ENCODE measurements around the gene MAPK13.

The MAPK13 gene

GRCh38 chr6:36099869-36100483 is 30.3 kb upstream of the MAPK13 start:
- H3K4me3 ChIP-seq (ENCODE audit: low read length), result no peak overlapping the region

GRCh38 chr6:36101691-36102090 is 28.6 kb upstream of the MAPK13 start:
- Histone ChIP-seq H3K36me3 (ENCODE audit: insufficient read depth, low read depth, low read length) (peaks cover 26% of the 10 kb centered on the region), H3K9ac (ENCODE audit: low read depth, low read length) (no peak overlapping the region)

More at GRCh38 chr6:36099869-36100483, 30.3 kb upstream of the MAPK13 start:
- H3K9me3 ChIP-seq (ENCODE audit: insufficient read depth, low read depth, low read length), result no peaks in the 10 kb centered on the region
- H3K4me1 ChIP-seq (ENCODE audit: insufficient read depth, low read length), result peaks cover 1% of the 10 kb centered on the region; the same call in 1 of the 2 replicates
- no peak overlapping the region for H3K27ac ChIP-seq (ENCODE audit: low read length)
- H3K36me3 ChIP-seq (ENCODE audit: insufficient read depth, low read depth, low read length), result peaks cover 33% of the 10 kb centered on the region
- no peak overlapping the region for H3K9ac ChIP-seq (ENCODE audit: low read depth, low read length)
- H3K27me3 ChIP-seq (ENCODE audit: insufficient read depth, low read length), result no peaks in the 10 kb centered on the region

GRCh38 chr6:36102853-36103252 is 27.5 kb upstream of the MAPK13 start:
- H3K4me1 ChIP-seq (ENCODE audit: insufficient read depth, low read length), result no peaks in the 10 kb centered on the region
- H3K9me3 ChIP-seq (ENCODE audit: insufficient read depth, low read depth, low read length), result no peaks in the 10 kb centered on the region
- H3K4me3 ChIP-seq (ENCODE audit: low read length), result no peak overlapping the region
- no peak overlapping the region for H3K9ac ChIP-seq (ENCODE audit: low read depth, low read length)
- H3K36me3 ChIP-seq (ENCODE audit: insufficient read depth, low read depth, low read length), result peaks cover 24% of the 10 kb centered on the region
- no peaks in the 10 kb centered on the region for H3K27me3 ChIP-seq (ENCODE audit: insufficient read depth, low read length)
- no peak overlapping the region for H3K27ac ChIP-seq (ENCODE audit: low read length)

More at GRCh38 chr6:36101691-36102090, 28.6 kb upstream of the MAPK13 start:
- Histone ChIP-seq H3K27ac (ENCODE audit: low read length) (no peak overlapping the region), H3K4me1 (ENCODE audit: insufficient read depth, low read length) (no peaks in the 10 kb centered on the region), H3K9me3 (ENCODE audit: insufficient read depth, low read depth, low read length) (no peaks in the 10 kb centered on the region), H3K27me3 (ENCODE audit: insufficient read depth, low read length) (no peaks in the 10 kb centered on the region), H3K4me3 (ENCODE audit: low read length) (no peak overlapping the region)

- no peaks in the 10 kb centered on the region for H3K4me1 ChIP-seq (ENCODE audit: insufficient read depth, low read length)
- H3K4me3 ChIP-seq (ENCODE audit: low read length), result no peak overlapping the region
- H3K36me3 ChIP-seq (ENCODE audit: insufficient read depth, low read depth, low read length), result peaks cover 39% of the 10 kb centered on the region
- no peak overlapping the region for H3K9ac ChIP-seq (ENCODE audit: low read depth, low read length)
- H3K9me3 ChIP-seq (ENCODE audit: insufficient read depth, low read depth, low read length), result no peaks in the 10 kb centered on the region
- no peak overlapping the region for H3K27ac ChIP-seq (ENCODE audit: low read length)
- H3K27me3 ChIP-seq (ENCODE audit: insufficient read depth, low read length), result no peaks in the 10 kb centered on the region
Measured at GRCh38 chr6:36104836-36105235, 25.5 kb upstream of the MAPK13 start.

GRCh38 chr6:36109092-36109491 is 21.2 kb upstream of the MAPK13 start:
- Histone ChIP-seq H3K9me3 (ENCODE audit: insufficient read depth, low read depth, low read length) (no peaks in the 10 kb centered on the region), H3K4me1 (ENCODE audit: insufficient read depth, low read length) (no peaks in the 10 kb centered on the region), H3K9ac (ENCODE audit: low read depth, low read length) (no peak overlapping the region), H3K27ac (ENCODE audit: low read length) (no peak overlapping the region), H3K4me3 (ENCODE audit: low read length) (no peak overlapping the region), H3K36me3 (ENCODE audit: insufficient read depth, low read depth, low read length) (peaks cover 29% of the 10 kb centered on the region), H3K27me3 (ENCODE audit: insufficient read depth, low read length) (no peaks in the 10 kb centered on the region)

- Histone ChIP-seq H3K36me3 (ENCODE audit: insufficient read depth, low read depth, low read length) (peaks cover 29% of the 10 kb centered on the region), H3K9ac (ENCODE audit: low read depth, low read length) (no peak overlapping the region), H3K4me3 (ENCODE audit: low read length) (no peak overlapping the region), H3K27ac (ENCODE audit: low read length) (no peak overlapping the region), H3K27me3 (ENCODE audit: insufficient read depth, low read length) (no peaks in the 10 kb centered on the region), H3K4me1 (ENCODE audit: insufficient read depth, low read length) (no peaks in the 10 kb centered on the region), H3K9me3 (ENCODE audit: insufficient read depth, low read depth, low read length) (no peaks in the 10 kb centered on the region)
Measured at GRCh38 chr6:36110050-36110449, 20.3 kb upstream of the MAPK13 start.

GRCh38 chr6:36110863-36111262 is 19.4 kb upstream of the MAPK13 start:
- H3K27ac ChIP-seq (ENCODE audit: low read length), result no peak overlapping the region
- H3K4me1 ChIP-seq (ENCODE audit: insufficient read depth, low read length), result no peaks in the 10 kb centered on the region
- peaks cover 29% of the 10 kb centered on the region for H3K36me3 ChIP-seq (ENCODE audit: insufficient read depth, low read depth, low read length)
- no peaks in the 10 kb centered on the region for H3K27me3 ChIP-seq (ENCODE audit: insufficient read depth, low read length)
- no peak overlapping the region for H3K9ac ChIP-seq (ENCODE audit: low read depth, low read length)
- no peak overlapping the region for H3K4me3 ChIP-seq (ENCODE audit: low read length)
- H3K9me3 ChIP-seq (ENCODE audit: insufficient read depth, low read depth, low read length), result no peaks in the 10 kb centered on the region

GRCh38 chr6:36111526-36111925 is 18.8 kb upstream of the MAPK13 start:
- peaks cover 5% of the 10 kb centered on the region; the same call in 1 of the 2 replicates for H3K4me1 ChIP-seq (ENCODE audit: insufficient read depth, low read length)
- peaks cover 29% of the 10 kb centered on the region for H3K36me3 ChIP-seq (ENCODE audit: insufficient read depth, low read depth, low read length)
- no peak overlapping the region for H3K4me3 ChIP-seq (ENCODE audit: low read length)
- no peaks in the 10 kb centered on the region for H3K27me3 ChIP-seq (ENCODE audit: insufficient read depth, low read length)
- H3K27ac ChIP-seq (ENCODE audit: low read length), result no peak overlapping the region
- H3K9ac ChIP-seq (ENCODE audit: low read depth, low read length), result no peak overlapping the region
- no peaks in the 10 kb centered on the region for H3K9me3 ChIP-seq (ENCODE audit: insufficient read depth, low read depth, low read length)

GRCh38 chr6:36113049-36113448 is 17.3 kb upstream of the MAPK13 start:
- peaks cover 8% of the 10 kb centered on the region; the same call in 1 of the 2 replicates for H3K4me1 ChIP-seq (ENCODE audit: insufficient read depth, low read length)

GRCh38 chr6:36113703-36114102 is 16.6 kb upstream of the MAPK13 start:
- Histone ChIP-seq H3K4me1 (ENCODE audit: insufficient read depth, low read length) (peaks cover 8% of the 10 kb centered on the region; the same call in 1 of the 2 replicates), H3K36me3 (ENCODE audit: insufficient read depth, low read depth, low read length) (peaks cover 13% of the 10 kb centered on the region), H3K27ac (ENCODE audit: low read length) (no peak overlapping the region), H3K4me3 (ENCODE audit: low read length) (no peak overlapping the region), H3K9me3 (ENCODE audit: insufficient read depth, low read depth, low read length) (no peaks in the 10 kb centered on the region), H3K27me3 (ENCODE audit: insufficient read depth, low read length) (no peaks in the 10 kb centered on the region), H3K9ac (ENCODE audit: low read depth, low read length) (no peak overlapping the region)

More at GRCh38 chr6:36113049-36113448, 17.3 kb upstream of the MAPK13 start:
- Histone ChIP-seq H3K36me3 (ENCODE audit: insufficient read depth, low read depth, low read length) (peaks cover 19% of the 10 kb centered on the region), H3K27me3 (ENCODE audit: insufficient read depth, low read length) (no peaks in the 10 kb centered on the region), H3K9me3 (ENCODE audit: insufficient read depth, low read depth, low read length) (no peaks in the 10 kb centered on the region), H3K9ac (ENCODE audit: low read depth, low read length) (no peak overlapping the region), H3K4me3 (ENCODE audit: low read length) (no peak overlapping the region), H3K27ac (ENCODE audit: low read length) (no peak overlapping the region)

GRCh38 chr6:36114798-36115408 is 15.4 kb upstream of the MAPK13 start:
- peaks cover 6% of the 10 kb centered on the region; the same call in 1 of the 2 replicates for H3K36me3 ChIP-seq (ENCODE audit: insufficient read depth, low read depth, low read length)
- H3K4me3 ChIP-seq (ENCODE audit: low read length), result no peak overlapping the region
- no peak overlapping the region for H3K27ac ChIP-seq (ENCODE audit: low read length)
- H3K27me3 ChIP-seq (ENCODE audit: insufficient read depth, low read length), result no peaks in the 10 kb centered on the region
- H3K9me3 ChIP-seq (ENCODE audit: insufficient read depth, low read depth, low read length), result no peaks in the 10 kb centered on the region
- no peak overlapping the region for H3K9ac ChIP-seq (ENCODE audit: low read depth, low read length)
- H3K4me1 ChIP-seq (ENCODE audit: insufficient read depth, low read length), result peaks cover 8% of the 10 kb centered on the region; the same call in 1 of the 2 replicates

GRCh38 chr6:36115412-36115811 is 14.9 kb upstream of the MAPK13 start:
- no peaks in the 10 kb centered on the region for H3K27me3 ChIP-seq (ENCODE audit: insufficient read depth, low read length)
- H3K4me1 ChIP-seq (ENCODE audit: insufficient read depth, low read length), result peaks cover 8% of the 10 kb centered on the region; the same call in 1 of the 2 replicates
- no peak overlapping the region for H3K4me3 ChIP-seq (ENCODE audit: low read length)
- peaks cover 2% of the 10 kb centered on the region; the same call in 1 of the 2 replicates for H3K36me3 ChIP-seq (ENCODE audit: insufficient read depth, low read depth, low read length)
- H3K9ac ChIP-seq (ENCODE audit: low read depth, low read length), result no peak overlapping the region
- H3K27ac ChIP-seq (ENCODE audit: low read length), result no peak overlapping the region
- no peaks in the 10 kb centered on the region for H3K9me3 ChIP-seq (ENCODE audit: insufficient read depth, low read depth, low read length)

Data from iPS-20b (cell line).